HEK293 (cell line): ENCODE data around the gene IVD.
A peak's percentile ranks its signal among the peaks of the same experiment; 100 is the strongest.

Source experiments
- CTCF ChIA-PET: fragments of 350-600 bp; formaldehyde crosslinking; extraction: SDS; loops from one replicate; lab custom pipeline; 2021; ENCODE audit warnings: antibody characterized with exemption; lab: Yijun Ruan, JAX
- POLR2A ChIA-PET: fragments of 300-600 bp; formaldehyde crosslinking; extraction: SDS; loops from one replicate; lab custom pipeline; 2020; ENCODE audit warnings: antibody characterized with exemption, inconsistent platforms; lab: Yijun Ruan, JAX
- H3K27ac ChIP-seq: fragments of 200-500 bp; sonication (Bioruptor generic); 2 replicates; pipeline ENCODE4 v1.5.1; 2014; ENCODE audit warnings: low read depth, low read length, control low read depth, inconsistent platforms; ENCODE audit errors: extremely low read depth
- H3K36me3 ChIP-seq, 2 experiments: fragments of 200-500 bp in 1 of 2; sonication (Bioruptor generic) in 1 of 2; 1 replicate in 1 of 2; 2 replicates in 1 of 2; pipeline ENCODE4 v1.5.1; 2014 to 2017; ENCODE audit warnings: inconsistent platforms in 2 of 2, low read length in 2 of 2; ENCODE audit not compliant: control insufficient read depth in 2 of 2, insufficient read depth in 1 of 2
- H3K4me1 ChIP-seq: fragments of 200-500 bp; sonication (Bioruptor generic); 2 replicates; pipeline ENCODE4 v1.5.1; 2014; ENCODE audit warnings: mild to moderate bottlenecking, low read length, inconsistent platforms; ENCODE audit not compliant: control insufficient read depth, insufficient read depth
- H3K4me3 ChIP-seq: 2 replicates; pipeline ENCODE4 v1.5.1; 2011; ENCODE audit warnings: low read depth, mild to moderate bottlenecking, control low read depth, low read length, moderate library complexity
- H3K9me3 ChIP-seq: fragments of 200-500 bp; sonication (Bioruptor generic); 2 replicates; pipeline ENCODE4 v1.5.1; 2014; ENCODE audit warnings: low read depth, low read length, inconsistent platforms; ENCODE audit not compliant: control insufficient read depth, insufficient read depth
- CTCF ChIP-seq: fragments of 450-650 bp; formaldehyde crosslinking; IDR thresholded peaks from 2 replicates; pipeline ENCODE4 v1.5.1; 2016; ENCODE audit warnings: missing biosample characterization, missing genetic modification characterization
- SP2 ChIP-seq: fragments of 450-650 bp; formaldehyde crosslinking; IDR thresholded peaks from 2 replicates; pipeline ENCODE4 v1.5.1; 2016; ENCODE audit warnings: missing biosample characterization, missing genetic modification characterization
- TSHZ1 ChIP-seq: fragments of 450-650 bp; formaldehyde crosslinking; IDR thresholded peaks from 2 replicates; pipeline ENCODE4 v1.5.1; 2016; ENCODE audit warnings: missing biosample characterization, missing genetic modification characterization, borderline replicate concordance
- ZBTB1 ChIP-seq: fragments of 450-650 bp; formaldehyde crosslinking; IDR thresholded peaks from 2 replicates; pipeline ENCODE4 v1.5.1; 2016; ENCODE audit warnings: missing biosample characterization, missing genetic modification characterization
- ZNF114 ChIP-seq: fragments of 450-650 bp; formaldehyde crosslinking; IDR thresholded peaks from 2 replicates; pipeline ENCODE4 v1.5.0; 2017; ENCODE audit warnings: missing biosample characterization, missing genetic modification characterization
- ZNF140 ChIP-seq: fragments of 450-650 bp; formaldehyde crosslinking; IDR thresholded peaks from 2 replicates; pipeline ENCODE4 v1.5.1; 2016; ENCODE audit warnings: missing biosample characterization, missing genetic modification characterization
- ZNF19 ChIP-seq: fragments of 450-650 bp; formaldehyde crosslinking; IDR thresholded peaks from 2 replicates; pipeline ENCODE4; 2016; ENCODE audit warnings: missing biosample characterization, missing genetic modification characterization, low read depth
- ZNF341 ChIP-seq: fragments of 450-650 bp; formaldehyde crosslinking; IDR thresholded peaks from 2 replicates; pipeline ENCODE4; 2016; ENCODE audit warnings: low read depth, missing biosample characterization, missing genetic modification characterization
- ZNF555 ChIP-seq: fragments of 450-650 bp; formaldehyde crosslinking; conservative IDR thresholded peaks from 2 replicates; pipeline ENCODE4 v1.5.1; 2017; ENCODE audit warnings: missing biosample characterization, mild to moderate bottlenecking, missing genetic modification characterization, inconsistent platforms
- ZNF560 ChIP-seq: fragments of 450-650 bp; formaldehyde crosslinking; IDR thresholded peaks from 2 replicates; pipeline ENCODE4 v1.5.1; 2017; ENCODE audit warnings: missing biosample characterization, missing genetic modification characterization, borderline replicate concordance
- ZNF561 ChIP-seq: fragments of 450-650 bp; IDR thresholded peaks from 2 replicates; pipeline ENCODE4 v1.5.1; 2018; ENCODE audit warnings: missing biosample characterization, missing genetic modification characterization, borderline replicate concordance
- ZNF600 ChIP-seq: fragments of 450-650 bp; formaldehyde crosslinking; IDR thresholded peaks from 2 replicates; pipeline ENCODE4 v1.5.1; 2016; ENCODE audit warnings: missing biosample characterization, missing genetic modification characterization
- TF ChIP-seq, protein P1 (sequence below): fragments of 450-650 bp; formaldehyde crosslinking; IDR thresholded peaks from 2 replicates; pipeline ENCODE4 v1.5.1; 2016; ENCODE audit warnings: missing biosample characterization, missing genetic modification characterization, low read depth
- TF ChIP-seq, protein P2 (sequence below): fragments of 450-650 bp; formaldehyde crosslinking; IDR thresholded peaks from 2 replicates; pipeline ENCODE4 v1.5.1; 2016; ENCODE audit warnings: missing biosample characterization, missing genetic modification characterization

Gene IVD

GRCh38 chr15:40441565-40442531 lies 36.3 kb downstream of the IVD start (continued):
- TF ChIP-seq CTCF: peak; percentile 14; the same call in 1 of the 2 replicates
- TF ChIP-seq ZNF600 (tag by site-specific recombination): no peak
- TF ChIP-seq ZNF555 (tag by site-specific recombination): no peak
- no peak for TF ChIP-seq ZNF114 (tag by site-specific recombination)
- TF ChIP-seq ZNF560 (tag by site-specific recombination): no peak
- TF ChIP-seq, protein P1, sequence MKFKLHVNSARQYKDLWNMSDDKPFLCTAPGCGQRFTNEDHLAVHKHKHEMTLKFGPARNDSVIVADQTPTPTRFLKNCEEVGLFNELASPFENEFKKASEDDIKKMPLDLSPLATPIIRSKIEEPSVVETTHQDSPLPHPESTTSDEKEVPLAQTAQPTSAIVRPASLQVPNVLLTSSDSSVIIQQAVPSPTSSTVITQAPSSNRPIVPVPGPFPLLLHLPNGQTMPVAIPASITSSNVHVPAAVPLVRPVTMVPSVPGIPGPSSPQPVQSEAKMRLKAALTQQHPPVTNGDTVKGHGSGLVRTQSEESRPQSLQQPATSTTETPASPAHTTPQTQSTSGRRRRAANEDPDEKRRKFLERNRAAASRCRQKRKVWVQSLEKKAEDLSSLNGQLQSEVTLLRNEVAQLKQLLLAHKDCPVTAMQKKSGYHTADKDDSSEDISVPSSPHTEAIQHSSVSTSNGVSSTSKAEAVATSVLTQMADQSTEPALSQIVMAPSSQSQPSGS (tag by site-specific recombination): no peak
- TF ChIP-seq ZNF341: 0 out of 2 replicates have a peak, but pooled peaks have one; percentile 29
- TF ChIP-seq ZNF140 (tag by site-specific recombination): no peak
- TF ChIP-seq SP2 (tag by site-specific recombination): peak; percentile 16; the same call in 1 of the 2 replicates
- no peak for TF ChIP-seq ZBTB1 (tag by site-specific recombination)

GRCh38 chr15:40443255-40443654 lies 37.7 kb downstream of the IVD start:
- H3K27ac ChIP-seq: no peak overlapping the region
- no peak for TF ChIP-seq TSHZ1
- TF ChIP-seq, protein P2, sequence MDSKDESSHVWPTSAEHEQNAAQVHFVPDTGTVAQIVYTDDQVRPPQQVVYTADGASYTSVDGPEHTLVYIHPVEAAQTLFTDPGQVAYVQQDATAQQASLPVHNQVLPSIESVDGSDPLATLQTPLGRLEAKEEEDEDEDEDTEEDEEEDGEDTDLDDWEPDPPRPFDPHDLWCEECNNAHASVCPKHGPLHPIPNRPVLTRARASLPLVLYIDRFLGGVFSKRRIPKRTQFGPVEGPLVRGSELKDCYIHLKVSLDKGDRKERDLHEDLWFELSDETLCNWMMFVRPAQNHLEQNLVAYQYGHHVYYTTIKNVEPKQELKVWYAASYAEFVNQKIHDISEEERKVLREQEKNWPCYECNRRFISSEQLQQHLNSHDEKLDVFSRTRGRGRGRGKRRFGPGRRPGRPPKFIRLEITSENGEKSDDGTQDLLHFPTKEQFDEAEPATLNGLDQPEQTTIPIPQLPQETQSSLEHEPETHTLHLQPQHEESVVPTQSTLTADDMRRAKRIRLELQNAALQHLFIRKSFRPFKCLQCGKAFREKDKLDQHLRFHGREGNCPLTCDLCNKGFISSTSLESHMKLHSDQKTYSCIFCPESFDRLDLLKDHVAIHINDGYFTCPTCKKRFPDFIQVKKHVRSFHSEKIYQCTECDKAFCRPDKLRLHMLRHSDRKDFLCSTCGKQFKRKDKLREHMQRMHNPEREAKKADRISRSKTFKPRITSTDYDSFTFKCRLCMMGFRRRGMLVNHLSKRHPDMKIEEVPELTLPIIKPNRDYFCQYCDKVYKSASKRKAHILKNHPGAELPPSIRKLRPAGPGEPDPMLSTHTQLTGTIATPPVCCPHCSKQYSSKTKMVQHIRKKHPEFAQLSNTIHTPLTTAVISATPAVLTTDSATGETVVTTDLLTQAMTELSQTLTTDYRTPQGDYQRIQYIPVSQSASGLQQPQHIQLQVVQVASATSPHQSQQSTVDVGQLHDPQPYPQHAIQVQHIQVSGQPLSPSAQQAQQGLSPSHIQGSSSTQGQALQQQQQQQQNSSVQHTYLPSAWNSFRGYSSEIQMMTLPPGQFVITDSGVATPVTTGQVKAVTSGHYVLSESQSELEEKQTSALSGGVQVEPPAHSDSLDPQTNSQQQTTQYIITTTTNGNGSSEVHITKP (tag by site-specific recombination): peak; percentile 65
- no peak for TF ChIP-seq ZNF561 (tag by site-specific recombination)
- TF ChIP-seq ZNF19: no peak
- TF ChIP-seq, protein P1 (tag by site-specific recombination): no peak
- no peaks in the 10 kb centered on the region for H3K36me3 ChIP-seq
- peaks cover 14% of the 10 kb centered on the region for H3K4me1 ChIP-seq
- CTCF ChIA-PET: no interaction called here
- POLR2A ChIA-PET: no interaction called here
- H3K9me3 ChIP-seq: no peaks in the 10 kb centered on the region
- no peak overlapping the region for H3K4me3 ChIP-seq
